Transverse colon (tissue), 3 donors: ENCODE data around the gene GAMT.

ENCODE experiments used
- CTCF ChIP-seq, 5 experiments: fragments of 200-600 bp in 3 of 5; fragments of 450-650 bp in 2 of 5; sonication (generic) in 3 of 5; IDR thresholded peaks; 1 replicate in 2 of 5; 2 replicates in 3 of 5; pipeline ENCODE4 v1.5.1; 2016 to 2017; ENCODE audit warnings: antibody characterized with exemption in 5 of 5, inconsistent platforms in 3 of 5, mild to moderate bottlenecking in 2 of 5, moderate library complexity in 1 of 5
- EP300 ChIP-seq: sonication (generic); formaldehyde crosslinking; IDR thresholded peaks from one replicate; pipeline ENCODE4 v1.6.1; 2017; ENCODE audit warnings: antibody characterized with exemption, low read depth
- POLR2A ChIP-seq: fragments of 450-650 bp; IDR thresholded peaks from one replicate; pipeline ENCODE4 v1.6.1; 2016; ENCODE audit warnings: antibody characterized with exemption, mild to moderate bottlenecking, moderate library complexity

GRCh38 chr19:1412995-1413800 lies 11.9 kb upstream of the GAMT start:
- no peak for TF ChIP-seq POLR2A
- no peak for TF ChIP-seq CTCF (IDR thresholded peaks at IDR 0.05)
- TF ChIP-seq EP300: no peak
